GM18870 (cell line): ENCODE results near the gene TXNDC2.
"Not testable (repeated sequence)": the region's sequence is repeated elsewhere in the genome, so short reads cannot be mapped to it uniquely, and the experiment has no call there.

Experiments
- ATAC-seq: cut with Tn5 transposase; IDR thresholded peaks from one replicate; pipeline ENCODE4 v1.9.1; 2021; ENCODE audit warnings: moderate library complexity; ENCODE audit not compliant: unreplicated experiment

Gene TXNDC2

GRCh38 chr18:9878783-9879242, 7.0 kb upstream of the TXNDC2 start:
- no peak for ATAC-seq

GRCh38 chr18:9884090-9884489, 1.7 kb upstream of the TXNDC2 start:
- no peak for ATAC-seq

DNA sequence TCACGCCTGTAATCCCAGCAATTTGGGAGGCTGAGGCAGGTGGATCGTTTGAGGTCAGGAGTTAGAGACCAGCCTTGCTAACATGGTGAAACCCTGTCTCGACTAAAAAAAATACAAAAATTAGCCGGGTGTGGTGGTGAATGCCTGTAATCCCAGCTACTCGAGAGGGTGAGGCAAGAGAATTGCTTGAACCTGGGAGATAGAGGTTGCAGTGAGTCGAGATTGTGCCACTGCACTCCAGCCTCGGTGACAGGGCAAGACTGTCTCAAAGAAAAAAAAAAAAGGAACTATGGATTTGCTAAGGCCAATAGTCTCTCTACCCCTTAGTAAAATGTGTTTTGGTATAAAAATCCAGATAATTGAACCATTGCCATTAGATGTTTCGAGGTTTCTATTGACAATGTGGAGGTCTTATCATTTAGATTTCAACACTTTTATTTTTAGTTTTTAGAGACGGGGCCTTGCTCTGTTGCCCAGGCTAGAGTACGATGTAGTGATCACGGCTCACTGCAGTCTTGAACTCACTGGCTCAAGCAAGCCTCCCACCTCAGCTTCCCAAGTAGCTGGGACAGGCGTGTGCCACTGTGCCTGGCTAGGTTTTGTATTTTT, 1.1 kb upstream of the TXNDC2 start:
- no peak for ATAC-seq

DNA sequence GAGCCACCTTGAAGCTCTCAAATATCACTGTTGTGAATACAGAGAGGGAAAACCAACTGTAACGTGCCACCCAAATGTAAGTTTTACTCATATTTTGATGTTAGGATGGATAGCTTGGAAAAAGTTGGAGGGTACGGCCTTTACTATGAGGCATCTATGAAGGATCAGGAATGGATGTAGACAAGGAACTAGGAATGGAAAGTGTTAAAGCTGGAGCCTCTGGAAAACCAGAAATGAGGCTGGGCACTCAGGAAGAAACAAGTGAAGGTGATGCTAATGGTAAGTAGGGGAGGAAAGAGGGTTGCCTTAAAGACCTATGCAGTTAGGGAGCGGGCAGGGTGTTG, 204 bp downstream of the TXNDC2 start:
- ATAC-seq, result no peak

- ATAC-seq, result no peak
These were observed 2.2 kb downstream of the TXNDC2 start for GRCh38 chr18:9887992-9888391.

- ATAC-seq, result no peak
These were observed 4.4 kb downstream of the TXNDC2 start for GRCh38 chr18:9890196-9890595.

GRCh38 chr18:9890957-9891356, 5.2 kb downstream of the TXNDC2 start:
- no peak for ATAC-seq

GRCh38 chr18:9891515-9891914, 5.7 kb downstream of the TXNDC2 start:
- ATAC-seq, result not testable (repeated sequence)

- no peak for ATAC-seq
These were observed 8.8 kb downstream of the TXNDC2 start for GRCh38 chr18:9894454-9895068.

DNA sequence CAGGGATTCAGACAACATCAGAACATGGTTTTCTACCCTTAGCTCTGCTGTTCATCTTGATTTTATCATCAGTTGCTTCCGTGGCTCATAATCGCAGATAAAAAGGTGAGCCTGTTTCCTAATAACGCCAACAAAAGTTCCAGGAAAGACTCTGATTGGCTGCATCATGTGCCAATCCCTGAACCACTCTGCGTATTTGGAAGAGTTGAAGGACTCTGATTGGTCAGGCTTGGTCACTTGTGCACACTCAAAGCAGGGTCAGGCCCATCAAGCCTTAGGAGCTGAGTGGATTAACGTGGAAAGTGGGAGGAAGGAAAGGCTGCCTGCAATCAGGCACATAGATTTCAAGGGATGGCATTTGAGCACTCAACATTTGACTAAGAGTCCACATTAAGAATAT, 11.4 kb downstream of the TXNDC2 start:
- ATAC-seq, result no peak

DNA sequence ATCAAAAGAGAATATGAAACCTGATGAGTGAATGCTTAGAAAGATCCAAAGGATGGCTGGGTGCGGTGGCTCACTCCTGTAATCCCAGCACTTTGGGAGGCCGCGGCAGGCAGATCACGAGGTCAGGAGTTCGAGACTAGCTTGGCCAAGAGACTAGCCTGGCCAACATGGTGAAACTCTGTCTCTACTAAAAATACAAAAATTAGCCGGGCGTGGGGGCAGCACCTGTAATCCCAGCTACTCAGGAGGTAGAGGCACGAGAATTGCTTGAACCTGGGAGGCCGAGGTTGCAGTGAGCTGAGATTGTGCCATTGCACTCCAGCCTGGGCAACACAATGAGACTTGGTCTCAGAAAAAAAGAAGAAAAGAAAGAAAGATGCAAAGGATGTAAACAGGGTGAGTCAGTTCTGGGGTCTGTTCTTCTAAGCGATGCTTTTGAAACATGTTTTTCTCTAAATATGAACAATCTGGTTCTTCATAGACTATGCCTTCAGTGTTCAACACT, 12.1 kb downstream of the TXNDC2 start:
- not testable (repeated sequence) for ATAC-seq

GRCh38 chr18:9898792-9899549, 13.2 kb downstream of the TXNDC2 start:
- ATAC-seq, result no peak

- not testable (repeated sequence) for ATAC-seq
These were observed 13.8 kb downstream of the TXNDC2 start for GRCh38 chr18:9899550-9899930.

GRCh38 chr18:9900699-9901098, 14.9 kb downstream of the TXNDC2 start:
- ATAC-seq, result no peak

DNA sequence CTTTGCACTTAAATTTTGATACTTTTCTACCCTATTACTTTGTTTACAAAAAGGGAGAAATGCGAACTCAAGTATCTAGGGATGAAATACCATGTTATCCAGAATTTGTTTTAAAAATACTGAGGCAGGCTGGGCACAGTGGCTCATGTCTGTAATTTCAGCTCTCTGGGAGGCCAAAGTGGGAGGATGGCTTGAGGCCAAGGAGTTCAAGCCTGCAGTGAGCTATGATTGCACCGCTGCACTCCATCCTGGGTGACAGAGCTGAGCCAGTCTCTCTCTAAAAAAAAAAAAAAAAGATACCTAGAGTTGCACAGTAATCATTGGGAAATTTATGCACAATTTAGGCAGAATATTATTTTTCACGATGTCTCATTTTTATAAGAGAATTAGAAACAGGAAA, 15.6 kb downstream of the TXNDC2 start:
- no peak for ATAC-seq

DNA sequence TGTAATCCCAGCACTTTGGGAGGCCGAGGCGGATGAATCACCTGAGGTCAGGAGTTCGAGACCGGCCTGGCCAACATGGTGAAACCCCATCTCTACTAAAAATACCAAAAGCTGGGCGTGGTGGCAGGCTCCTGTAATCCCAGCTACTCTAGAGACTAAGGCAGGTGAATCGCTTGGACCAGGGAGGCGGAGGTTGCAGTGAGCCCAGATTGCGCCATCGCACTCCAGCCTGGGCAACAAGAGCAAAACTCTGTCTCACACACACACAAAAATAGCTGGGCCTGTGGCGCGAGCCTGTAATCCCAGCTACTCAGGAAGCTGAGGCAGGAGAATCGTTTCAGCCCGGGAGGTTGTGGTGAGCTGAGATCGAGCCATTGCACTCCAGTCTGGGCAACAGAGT, 16.5 kb downstream of the TXNDC2 start:
- ATAC-seq, result not testable (repeated sequence)

DNA sequence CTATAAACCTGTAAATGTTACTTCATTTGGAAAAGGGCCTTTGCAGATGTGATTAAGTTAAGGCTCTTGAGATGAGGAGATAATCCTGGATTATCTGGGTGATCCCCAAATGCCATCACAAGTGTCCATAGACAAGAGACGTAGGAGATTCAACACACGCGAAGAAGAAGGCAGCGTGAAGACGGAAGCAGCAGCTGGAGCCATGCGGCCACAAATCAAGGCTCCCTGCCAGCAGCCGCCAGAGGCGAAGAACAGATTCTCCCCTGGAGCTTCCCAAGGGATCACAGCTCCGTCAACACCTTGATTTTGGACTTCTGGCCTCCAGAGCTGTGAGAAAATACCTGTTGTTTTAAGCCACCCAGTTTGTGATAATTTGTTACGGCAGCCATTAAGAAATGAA, 17.1 kb downstream of the TXNDC2 start:
- ATAC-seq, result no peak

DNA sequence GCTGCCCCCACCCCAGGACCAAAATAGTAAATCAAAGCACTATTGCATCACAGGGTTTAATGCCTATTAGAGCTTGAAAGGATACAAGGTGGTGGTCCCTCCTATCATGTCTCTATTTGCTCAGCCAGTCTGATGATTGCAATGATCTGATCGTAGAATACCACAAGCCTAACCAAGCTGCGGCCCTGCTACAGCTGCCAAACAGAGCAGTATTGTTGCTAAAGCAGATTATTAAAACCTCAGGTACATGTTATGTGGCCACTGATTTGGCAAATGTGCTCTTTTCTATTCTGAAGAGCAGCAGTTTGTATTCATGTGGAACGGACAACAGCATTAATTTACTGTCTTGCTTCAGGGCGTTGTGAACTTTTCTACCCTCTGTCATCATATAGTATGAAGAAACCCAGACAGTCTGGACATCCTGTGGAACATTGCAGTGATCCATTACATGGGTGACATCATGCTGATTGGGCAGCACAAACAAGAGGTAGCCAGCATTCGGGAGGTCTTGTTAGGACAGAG, 19.7 kb downstream of the TXNDC2 start:
- no peak for ATAC-seq

DNA sequence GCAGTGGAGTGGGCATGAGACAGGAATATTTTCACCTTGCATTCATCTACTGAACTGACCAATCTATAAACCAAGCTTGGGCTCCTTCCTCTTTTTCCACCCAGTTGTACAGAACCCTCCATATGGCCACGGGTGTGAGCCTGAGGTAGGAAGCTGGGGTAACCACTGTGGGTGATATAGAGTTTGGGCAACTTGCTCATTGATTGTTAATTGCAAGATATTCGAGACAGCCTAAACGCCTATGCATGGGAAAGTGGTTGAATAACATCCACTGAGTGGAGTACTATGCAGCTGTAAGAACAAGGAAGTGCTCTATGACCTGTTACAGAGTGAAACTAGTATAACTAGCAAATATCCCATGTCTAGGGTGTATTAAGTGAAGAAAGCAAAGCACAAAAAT, 20.7 kb downstream of the TXNDC2 start:
- ATAC-seq, result no peak

DNA sequence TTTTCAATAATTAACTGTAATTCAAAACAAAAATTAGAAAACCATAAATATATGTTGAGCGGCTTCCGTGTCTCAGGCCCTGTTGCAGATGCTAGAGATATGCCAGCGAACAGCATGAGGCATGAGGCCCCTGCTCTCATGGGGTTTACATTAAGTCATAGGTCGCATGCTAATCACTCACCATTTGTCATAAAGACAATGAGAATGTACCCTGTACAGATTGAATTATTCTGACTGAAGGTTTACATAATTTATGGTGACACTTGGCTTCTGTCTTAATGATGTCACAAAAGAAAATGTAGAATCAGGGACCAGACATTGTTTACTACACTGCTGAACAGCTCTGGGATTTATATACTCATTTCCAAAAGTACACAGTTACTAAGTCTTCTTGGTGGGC, 22.1 kb downstream of the TXNDC2 start:
- no peak for ATAC-seq

DNA sequence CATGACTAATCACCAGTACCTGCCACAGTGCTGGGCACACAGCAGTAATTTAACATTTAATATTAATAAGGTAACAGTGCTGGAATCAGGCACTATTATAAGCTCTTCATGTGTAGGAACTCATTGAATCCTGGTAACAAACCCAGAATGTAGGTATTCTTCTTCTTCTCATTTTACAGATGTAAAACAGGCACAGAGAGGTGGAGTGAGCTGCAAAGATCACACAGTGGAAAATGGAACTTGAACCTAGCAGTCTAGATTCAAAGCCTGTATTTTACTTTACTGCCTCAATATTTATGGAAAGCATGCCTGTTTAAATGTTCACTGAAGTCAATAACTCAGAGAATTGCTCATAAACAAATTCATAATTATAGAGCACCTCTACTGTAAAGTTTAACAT, 24.3 kb downstream of the TXNDC2 start:
- no peak for ATAC-seq

DNA sequence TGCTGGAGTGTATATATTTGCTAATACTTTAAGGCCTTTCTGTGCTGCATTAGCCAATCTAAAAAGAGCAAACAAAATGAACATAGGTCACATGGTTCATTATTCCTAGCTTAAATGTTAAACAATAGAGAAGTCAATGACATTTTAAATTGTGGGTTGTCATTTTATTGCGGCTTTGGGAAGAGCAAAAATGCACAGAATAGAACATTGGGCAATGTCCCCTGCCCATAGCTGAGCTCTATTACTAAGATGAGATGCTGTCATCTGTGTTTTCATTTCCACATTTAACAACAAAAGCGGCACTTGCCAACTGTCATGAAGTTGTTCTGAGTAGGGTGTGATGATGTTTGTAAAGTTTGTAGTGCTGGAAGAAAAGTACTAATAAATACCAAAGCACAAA, 24.9 kb downstream of the TXNDC2 start:
- no peak for ATAC-seq
